HG03039 (cell line): ENCODE measurements around the gene TIAL1.
"Not testable (repeated sequence)": the region's sequence is repeated elsewhere in the genome, so short reads cannot be mapped to it uniquely, and the experiment has no call there.

Experiments
- ATAC-seq: cut with Tn5 transposase; IDR thresholded peaks from one replicate; pipeline ENCODE4 v1.9.1; 2021; ENCODE audit warnings: mild to moderate bottlenecking, moderate library complexity; ENCODE audit not compliant: unreplicated experiment

Gene TIAL1

GRCh38 chr10:119614686-119615085, 17.9 kb upstream of the TIAL1 start:
- no peak for ATAC-seq

- no peak for ATAC-seq
Measured at GRCh38 chr10:119613741-119614140, 17.0 kb upstream of the TIAL1 start.

- no peak for ATAC-seq
Measured at GRCh38 chr10:119611433-119611832, 14.7 kb upstream of the TIAL1 start.

DNA sequence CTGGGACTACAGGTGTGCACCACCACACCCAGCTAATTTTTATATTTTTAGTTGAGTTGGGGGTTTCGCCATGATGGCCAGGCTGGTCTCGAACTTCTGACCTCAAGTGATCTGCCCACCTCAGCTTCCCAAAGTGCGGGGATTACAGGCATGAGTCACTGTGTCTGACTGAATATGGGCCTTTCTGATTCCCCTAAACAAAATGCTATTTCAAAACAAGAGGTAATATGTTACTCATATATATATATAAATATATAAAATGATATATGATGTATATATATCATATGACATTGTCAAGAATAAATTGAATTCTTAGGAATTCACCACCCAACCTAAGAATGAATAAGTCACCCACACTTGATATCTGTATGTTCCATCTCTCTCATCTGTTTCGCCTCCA, 12.8 kb upstream of the TIAL1 start:
- ATAC-seq = no peak

- ATAC-seq = no peak
Measured at GRCh38 chr10:119608316-119609155, 11.8 kb upstream of the TIAL1 start.

GRCh38 chr10:119604468-119604867, 7.7 kb upstream of the TIAL1 start:
- no peak for ATAC-seq

- ATAC-seq = no peak
Measured at GRCh38 chr10:119602241-119603095, 5.7 kb upstream of the TIAL1 start.

DNA sequence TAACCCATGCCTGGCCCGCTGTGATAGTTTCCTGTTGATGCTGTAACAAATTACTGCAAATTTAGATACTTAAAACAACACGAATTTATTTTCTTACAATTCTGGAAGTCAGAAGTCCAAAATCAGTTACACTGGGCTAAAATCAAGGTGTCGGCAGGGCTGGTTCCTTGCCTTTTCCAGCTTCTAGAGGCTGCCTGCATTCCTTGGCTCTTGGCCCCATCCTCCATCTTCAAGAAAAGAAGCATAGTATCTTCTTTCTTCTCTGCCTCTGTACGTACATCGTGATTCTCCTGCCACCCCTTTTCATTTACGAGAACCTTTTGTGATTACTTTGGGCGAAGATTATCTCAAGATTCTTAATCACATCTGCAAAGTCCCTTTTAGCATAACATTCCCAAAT, 1.6 kb upstream of the TIAL1 start:
- no peak for ATAC-seq

DNA sequence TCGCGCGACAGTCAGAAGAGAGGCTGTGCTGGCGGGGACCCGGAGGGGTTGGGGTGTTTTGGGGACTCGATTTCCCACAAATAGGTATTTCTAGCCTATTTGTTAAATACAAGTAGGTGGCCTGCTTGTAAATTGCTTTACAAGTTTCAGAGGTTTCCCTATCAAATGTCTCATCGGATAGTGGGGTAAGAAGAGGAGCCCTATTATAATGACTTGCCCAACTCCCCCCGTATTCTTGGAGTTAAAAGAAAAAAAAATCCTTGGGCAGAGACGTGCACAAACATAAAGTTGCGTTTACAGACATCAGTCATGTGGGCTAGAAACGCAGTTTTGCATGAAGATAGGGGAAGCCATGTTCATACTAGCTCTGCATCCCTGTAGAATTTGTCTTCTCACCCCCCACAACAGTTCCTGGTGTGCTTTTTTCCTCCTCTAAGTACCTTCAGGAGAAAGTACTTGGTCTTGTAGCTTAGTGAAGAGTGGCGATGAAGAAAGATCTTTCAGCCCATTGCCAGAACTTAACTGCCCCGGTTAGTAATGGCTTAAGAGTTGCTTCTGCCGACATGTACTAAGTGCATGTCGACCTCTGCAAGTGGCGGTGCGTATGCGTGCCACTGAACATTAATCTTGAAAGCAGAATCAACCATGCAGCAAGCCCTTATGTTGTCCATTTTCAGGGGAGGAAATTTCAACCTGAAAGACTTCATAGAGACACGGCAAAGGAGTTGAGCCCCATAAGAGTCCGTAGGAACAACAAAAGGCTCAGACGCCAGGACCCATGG, 832 bp upstream of the TIAL1 start:
- ATAC-seq = no peak

DNA sequence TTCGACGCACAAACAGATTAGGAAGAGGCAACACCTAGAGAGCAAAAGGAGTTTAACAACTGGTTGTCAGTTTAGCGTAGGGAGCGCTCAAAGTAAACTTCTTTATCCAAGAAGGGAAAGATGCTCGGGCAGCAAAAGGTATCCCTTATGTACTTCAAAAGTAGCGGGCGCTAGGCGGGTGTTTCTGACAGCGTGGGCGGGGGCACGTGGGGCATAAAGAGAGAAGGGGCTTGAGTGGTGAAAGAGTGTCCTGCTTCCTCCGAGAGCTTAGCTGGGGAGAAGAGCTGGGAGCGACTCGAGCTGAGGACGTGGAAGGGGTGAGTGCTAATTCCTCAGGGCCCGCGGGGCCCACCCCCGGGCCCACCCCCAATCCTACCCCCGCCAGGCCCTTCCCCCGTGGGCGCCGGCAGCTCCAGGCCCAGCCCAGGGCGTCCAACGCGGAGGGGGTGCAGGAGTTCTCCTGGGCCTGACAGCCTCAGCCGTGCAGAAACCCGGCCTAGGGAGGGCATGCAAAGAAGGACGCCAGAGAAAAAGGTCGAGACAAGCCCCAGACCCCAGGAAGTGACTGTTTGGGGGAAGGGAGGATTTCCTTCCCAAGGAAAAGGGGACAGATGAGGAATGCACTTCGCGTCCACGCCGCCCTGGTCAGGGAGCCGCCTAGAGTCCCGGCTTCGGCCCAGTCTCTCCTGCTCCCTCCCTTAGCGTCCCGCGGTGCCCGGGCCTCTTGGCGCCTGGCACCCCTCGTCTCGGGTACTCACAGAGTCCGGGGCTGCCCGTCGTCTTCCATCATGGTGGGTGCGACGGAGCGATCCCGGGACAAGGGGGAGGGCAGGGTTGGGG, 868 bp downstream of the TIAL1 start:
- peak; percentile 7 for ATAC-seq

DNA sequence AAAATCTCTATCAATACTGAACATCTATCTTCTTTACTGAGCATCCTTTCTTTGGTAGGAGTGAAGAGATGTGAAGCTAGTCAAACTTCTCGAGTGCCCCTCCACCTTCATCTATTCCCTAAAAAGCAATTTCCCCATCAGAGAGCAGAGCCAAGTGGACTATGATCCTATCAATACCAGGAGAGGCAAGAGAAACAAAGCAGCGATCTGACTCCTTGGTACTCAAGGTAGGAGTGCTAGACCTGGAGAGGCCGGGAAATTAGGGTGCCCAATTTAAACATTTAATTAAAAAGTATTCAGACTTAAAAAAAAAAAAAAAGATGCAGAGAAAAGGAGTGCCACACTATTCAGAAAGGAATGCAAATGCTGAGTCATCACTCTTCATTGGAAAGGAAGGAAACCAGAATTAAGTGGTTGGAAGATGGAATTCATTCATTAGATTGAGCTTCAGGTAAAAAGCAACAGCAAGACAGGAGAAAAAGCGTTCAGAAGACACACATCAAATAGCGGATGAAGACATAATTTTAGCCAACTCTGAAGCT, 1.6 kb downstream of the TIAL1 start:
- no peak for ATAC-seq

DNA sequence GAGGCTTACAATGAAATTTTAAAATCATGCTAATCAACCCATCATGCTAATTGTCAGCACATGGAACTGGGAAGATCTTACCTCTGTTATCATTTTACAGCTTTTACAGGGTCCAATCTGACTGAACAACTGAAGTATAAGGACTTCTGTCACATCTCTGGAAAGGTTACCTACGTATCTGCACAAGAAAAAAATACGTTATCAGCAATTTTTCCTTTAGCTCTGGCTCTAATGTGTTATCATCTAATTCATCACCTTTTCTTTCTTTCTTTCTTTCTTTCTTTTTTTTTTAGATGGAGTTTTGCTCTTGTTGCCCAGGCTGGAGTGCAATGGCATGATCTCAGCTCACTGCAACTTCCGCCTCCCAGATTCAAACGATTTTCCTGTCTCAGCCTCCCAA, 8.7 kb downstream of the TIAL1 start:
- no peak for ATAC-seq

GRCh38 chr10:119578355-119578754, 18.4 kb downstream of the TIAL1 start:
- no peak for ATAC-seq

GRCh38 chr10:119575991-119576390, 20.8 kb downstream of the TIAL1 start:
- no peak for ATAC-seq

- no peak for ATAC-seq
Measured at GRCh38 chr10:119575506-119575905, 21.3 kb downstream of the TIAL1 start.

DNA sequence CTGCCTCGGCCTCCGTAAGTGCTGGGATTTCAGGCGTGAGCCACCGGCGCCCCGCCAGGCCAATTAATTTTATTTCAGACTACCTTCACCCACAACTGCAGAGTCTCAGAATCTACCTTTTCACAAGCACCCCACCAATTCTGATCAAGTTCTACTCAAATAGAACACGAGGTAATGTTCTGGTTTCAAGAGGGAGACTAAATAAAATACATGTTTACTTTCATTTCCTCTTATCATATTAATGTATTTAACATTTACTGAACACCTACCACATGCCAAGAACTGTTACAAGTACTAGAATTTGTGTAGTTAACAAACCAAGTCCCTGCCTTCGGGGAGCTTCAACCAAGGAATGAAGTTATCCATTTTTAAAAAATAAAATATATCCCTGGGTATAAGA, 28.8 kb downstream of the TIAL1 start:
- no peak for ATAC-seq

GRCh38 chr10:119562097-119562496, 34.7 kb downstream of the TIAL1 start:
- no peak for ATAC-seq

GRCh38 chr10:119559511-119559910, 37.3 kb downstream of the TIAL1 start:
- not testable (repeated sequence) for ATAC-seq

GRCh38 chr10:119556081-119556480, 40.7 kb downstream of the TIAL1 start:
- not testable (repeated sequence) for ATAC-seq

- no peak for ATAC-seq
Measured at GRCh38 chr10:119555178-119555784, 41.5 kb downstream of the TIAL1 start.
